GM18951 (cell line): ENCODE measurements around the gene MXRA8.
A peak's percentile ranks its signal among the peaks of the same experiment; 100 is the strongest.
"Not testable (repeated sequence)": the region's sequence is repeated elsewhere in the genome, so short reads cannot be mapped to it uniquely, and the experiment has no call there.

Source experiments
- POLR2A ChIP-seq: IDR thresholded peaks from 4 replicates; pipeline ENCODE4 v1.6.1; 2011; ENCODE audit warnings: mild to moderate bottlenecking; ENCODE audit not compliant: insufficient read length, insufficient read depth; ENCODE audit errors: extremely low read depth
- in situ Hi-C: fragments of 300-500 bp; cut with MboI; formaldehyde crosslinking; loops from one replicate; pipeline ENCODE4 v1.12.0; 2022; ENCODE audit warnings: low sequenced_read_pairs, mixed read lengths, inconsistent platforms; ENCODE audit not compliant: unreplicated experiment

MXRA8 gene

GRCh38 chr1:1326075-1326605, 32.2 kb downstream of the MXRA8 start:
- in situ Hi-C loops = no loop called here

GRCh38 chr1:1325288-1326074, 32.9 kb downstream of the MXRA8 start:
- TF ChIP-seq POLR2A = no peak

More at GRCh38 chr1:1326075-1326605, 32.2 kb downstream of the MXRA8 start:
- no peak for TF ChIP-seq POLR2A

GRCh38 chr1:1324524-1325287, 33.6 kb downstream of the MXRA8 start, which contains the start of the genes CPTP and INTS11:
TSS of gene CPTP (plus strand) at chr1:1324802. CDS start at chr1:1326911, 2,109 bp downstream.
TSS of gene INTS11 (minus strand) at chr1:1324660. CDS start at chr1:1324608, 52 bp downstream.
- peak; percentile 88 for TF ChIP-seq POLR2A
- in situ Hi-C loops = no loop called here

More at GRCh38 chr1:1325288-1326074, 32.9 kb downstream of the MXRA8 start:
- in situ Hi-C loops = no loop called here

- in situ Hi-C loops = no loop called here
- TF ChIP-seq POLR2A = no peak
Observed at GRCh38 chr1:1324084-1324523, 34.3 kb downstream of the MXRA8 start.

GRCh38 chr1:1322952-1323351, 35.4 kb downstream of the MXRA8 start:
- no peak for TF ChIP-seq POLR2A
- in situ Hi-C loops = no loop called here

- in situ Hi-C loops = no loop called here
- TF ChIP-seq POLR2A = no peak
Observed at GRCh38 chr1:1322418-1322817, 35.9 kb downstream of the MXRA8 start.

- in situ Hi-C loops = no loop called here
- TF ChIP-seq POLR2A = no peak
Observed at GRCh38 chr1:1321477-1321876, 36.9 kb downstream of the MXRA8 start.

- TF ChIP-seq POLR2A = no peak
- in situ Hi-C loops = no loop called here
Observed at GRCh38 chr1:1320666-1321448, 37.5 kb downstream of the MXRA8 start.

- no peak for TF ChIP-seq POLR2A
- in situ Hi-C loops = no loop called here
Observed at GRCh38 chr1:1319646-1319941, 38.8 kb downstream of the MXRA8 start.

- TF ChIP-seq POLR2A = no peak
- in situ Hi-C loops = no loop called here
Observed at GRCh38 chr1:1318777-1319645, 39.3 kb downstream of the MXRA8 start.

GRCh38 chr1:1318131-1318652, 40.2 kb downstream of the MXRA8 start:
- no peak for TF ChIP-seq POLR2A
- in situ Hi-C loops = no loop called here

GRCh38 chr1:1317420-1317819, 40.9 kb downstream of the MXRA8 start:
- in situ Hi-C loops = no loop called here
- no peak for TF ChIP-seq POLR2A

- in situ Hi-C loops = not testable (repeated sequence)
Observed at GRCh38 chr1:1316199-1316598, 42.2 kb downstream of the MXRA8 start.
